Hepatocyte (in vitro differentiated cells): ENCODE data around the gene NR6A1. TPM values are rescaled to one million over a fixed set of nuclear protein-coding genes. Genes with fewer than 3 reads are reported as not detected.
A peak's percentile ranks its signal among the peaks of the same experiment; 100 is the strongest.

Experiments used
- DNase-seq: peaks from one replicate; pipeline ENCODE4 v3.0.0-alpha.2; 2016; ENCODE audit warnings: low spot score
- H2AFZ ChIP-seq: fragments of 200-600 bp; sonication (generic); 2 replicates; pipeline ENCODE4 v1.6.0; 2016; ENCODE audit warnings: antibody characterized with exemption, mild to moderate bottlenecking
- H3K27ac ChIP-seq: fragments of 200-600 bp; sonication (generic); 2 replicates; pipeline ENCODE4 v1.5.1; 2016; ENCODE audit warnings: mild to moderate bottlenecking
- H3K27me3 ChIP-seq: fragments of 200-600 bp; sonication (generic); 2 replicates; pipeline ENCODE4 v1.6.1; 2016
- H3K36me3 ChIP-seq: fragments of 200-600 bp; sonication (generic); replicated peaks from 2 replicates; pipeline ENCODE4 v1.5.1; 2016; ENCODE audit warnings: low read depth; ENCODE audit not compliant: insufficient read depth
- H3K4me1 ChIP-seq: fragments of 200-600 bp; sonication (generic); 2 replicates; pipeline ENCODE4 v1.5.1; 2016; ENCODE audit warnings: mild to moderate bottlenecking, moderate library complexity; ENCODE audit not compliant: insufficient read depth
- H3K4me2 ChIP-seq: fragments of 200-600 bp; sonication (generic); 2 replicates; pipeline ENCODE4 v1.6.0; 2016
- H3K4me3 ChIP-seq: fragments of 200-600 bp; sonication (generic); 2 replicates; pipeline ENCODE4 v1.5.1; 2016; ENCODE audit warnings: mild to moderate bottlenecking
- H3K79me2 ChIP-seq: fragments of 200-600 bp; sonication (generic); 2 replicates; pipeline ENCODE4 v1.6.0; 2017; ENCODE audit warnings: mild to moderate bottlenecking
- H3K9me2 ChIP-seq: fragments of 200-600 bp; sonication (generic); replicated peaks from 2 replicates; pipeline ENCODE4 v1.6.0; 2017; ENCODE audit warnings: mild to moderate bottlenecking; ENCODE audit not compliant: insufficient read depth
- H3K9me3 ChIP-seq: fragments of 200-600 bp; sonication (generic); 2 replicates; pipeline ENCODE4 v1.5.1; 2016; ENCODE audit warnings: low read depth, mild to moderate bottlenecking
- H4K20me1 ChIP-seq: fragments of 200-600 bp; sonication (generic); 2 replicates; pipeline ENCODE4 v1.6.0; 2016; ENCODE audit warnings: mild to moderate bottlenecking; ENCODE audit not compliant: insufficient read depth, poor library complexity, severe bottlenecking
- EZH2 ChIP-seq: fragments of 200-600 bp; sonication (generic); IDR thresholded peaks from 2 replicates; pipeline ENCODE4 v1.6.1; 2016; ENCODE audit warnings: antibody characterized with exemption, mild to moderate bottlenecking, borderline replicate concordance
- EZH2phosphoT487 ChIP-seq: fragments of 200-600 bp; sonication (generic); IDR thresholded peaks from one replicate; pipeline ENCODE4 v1.6.1; 2018; ENCODE audit warnings: antibody characterized with exemption, mild to moderate bottlenecking, low read depth, moderate library complexity; ENCODE audit not compliant: unreplicated experiment, severe bottlenecking
- WGBS: methylation state at CpG from one replicate; pipeline ENCODE4 v1.1.6; 2016; ENCODE audit warnings: low lambda C conversion rate; ENCODE audit errors: missing lambda C conversion rate; 5-methylcytosine and 5-hydroxymethylcytosine counted together
- polyA plus RNA-seq: library from polyadenylated mRNA; unstranded; fragments of >200 nt; fragmentation: Nextera tagmentation; extraction: Ambion mirVana; gene quantifications from 2 replicates; pipeline ENCODE4 v1.2.1, GENCODE V29; 2016
- total RNA-seq: library from RNA; depleted of rRNA; stranded (reverse); fragments of >200 nt; gene quantifications from 2 replicates; pipeline ENCODE4 v1.2.3, GENCODE V29; 2014
- TF ChIP-seq, protein P1 (sequence below): fragments of 200-600 bp; sonication (generic); IDR thresholded peaks from 2 replicates; pipeline ENCODE4 v1.5.1; 2016; ENCODE audit warnings: antibody characterized with exemption, mild to moderate bottlenecking; ENCODE audit not compliant: poor library complexity

The NR6A1 gene
- total and polyA plus RNA-seq, 2 experiments from 2014 or later, result 1.2 to 4.0 TPM

DNA sequence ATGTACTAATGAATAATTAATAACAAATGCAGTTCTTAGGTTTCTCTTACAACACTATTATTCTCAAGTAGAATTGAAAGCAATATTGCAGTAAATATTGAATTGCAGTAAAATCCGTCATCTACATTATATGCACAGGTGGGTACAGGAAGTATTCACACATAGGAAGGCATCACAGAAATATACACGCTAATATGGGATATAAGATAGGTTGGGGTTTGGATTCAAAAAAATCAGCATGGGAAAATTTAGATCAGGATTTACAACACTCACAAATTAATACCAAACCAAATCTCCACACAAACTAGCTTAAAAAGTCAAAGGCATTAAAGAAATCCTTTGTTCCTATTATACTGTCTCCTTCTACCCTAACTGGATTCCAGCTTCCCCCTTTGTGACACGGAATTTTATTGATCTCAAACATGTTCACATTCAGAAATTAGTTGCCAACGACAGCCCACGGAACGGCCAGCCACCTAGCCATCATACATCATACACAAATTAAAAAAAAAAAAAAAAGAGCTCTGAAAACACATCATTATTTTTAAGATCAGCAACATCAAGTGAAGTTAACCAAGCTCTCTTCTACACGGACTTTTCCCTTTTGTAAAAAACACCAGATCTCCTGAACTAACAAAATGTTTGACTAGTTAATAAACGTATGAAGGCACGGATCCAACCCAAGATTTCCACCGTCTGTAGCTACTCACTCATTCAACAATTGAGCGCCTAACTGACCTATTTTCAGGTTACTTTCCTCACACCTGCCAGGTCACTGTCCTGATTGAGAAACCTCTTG is 2.2 kb downstream of the NR6A1 start:
- Histone ChIP-seq H3K36me3 (no peaks in the 10 kb centered on the region), H3K27me3 (no peaks in the 10 kb centered on the region), H4K20me1 (peaks cover 11% of the 10 kb centered on the region), H3K4me3 (peak overlapping the region; percentile 88), H2AFZ (peak overlapping the region; percentile 38), H3K4me2 (peak overlapping the region; percentile 80), H3K27ac (peak overlapping the region; percentile 70), H3K4me1 (no peaks in the 10 kb centered on the region), H3K79me2 (peaks cover 48% of the 10 kb centered on the region), H3K9me2 (no peaks in the 10 kb centered on the region), H3K9me3 (no peaks in the 10 kb centered on the region)
- TF ChIP-seq EZH2phosphoT487 (no peak), EZH2 (no peak)
- TF ChIP-seq, protein P1, sequence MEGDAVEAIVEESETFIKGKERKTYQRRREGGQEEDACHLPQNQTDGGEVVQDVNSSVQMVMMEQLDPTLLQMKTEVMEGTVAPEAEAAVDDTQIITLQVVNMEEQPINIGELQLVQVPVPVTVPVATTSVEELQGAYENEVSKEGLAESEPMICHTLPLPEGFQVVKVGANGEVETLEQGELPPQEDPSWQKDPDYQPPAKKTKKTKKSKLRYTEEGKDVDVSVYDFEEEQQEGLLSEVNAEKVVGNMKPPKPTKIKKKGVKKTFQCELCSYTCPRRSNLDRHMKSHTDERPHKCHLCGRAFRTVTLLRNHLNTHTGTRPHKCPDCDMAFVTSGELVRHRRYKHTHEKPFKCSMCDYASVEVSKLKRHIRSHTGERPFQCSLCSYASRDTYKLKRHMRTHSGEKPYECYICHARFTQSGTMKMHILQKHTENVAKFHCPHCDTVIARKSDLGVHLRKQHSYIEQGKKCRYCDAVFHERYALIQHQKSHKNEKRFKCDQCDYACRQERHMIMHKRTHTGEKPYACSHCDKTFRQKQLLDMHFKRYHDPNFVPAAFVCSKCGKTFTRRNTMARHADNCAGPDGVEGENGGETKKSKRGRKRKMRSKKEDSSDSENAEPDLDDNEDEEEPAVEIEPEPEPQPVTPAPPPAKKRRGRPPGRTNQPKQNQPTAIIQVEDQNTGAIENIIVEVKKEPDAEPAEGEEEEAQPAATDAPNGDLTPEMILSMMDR, result no peak
- DNase-seq, result no peak
- WGBS, result 13% methylated on average over 11 of the region's 11 CpGs

DNA sequence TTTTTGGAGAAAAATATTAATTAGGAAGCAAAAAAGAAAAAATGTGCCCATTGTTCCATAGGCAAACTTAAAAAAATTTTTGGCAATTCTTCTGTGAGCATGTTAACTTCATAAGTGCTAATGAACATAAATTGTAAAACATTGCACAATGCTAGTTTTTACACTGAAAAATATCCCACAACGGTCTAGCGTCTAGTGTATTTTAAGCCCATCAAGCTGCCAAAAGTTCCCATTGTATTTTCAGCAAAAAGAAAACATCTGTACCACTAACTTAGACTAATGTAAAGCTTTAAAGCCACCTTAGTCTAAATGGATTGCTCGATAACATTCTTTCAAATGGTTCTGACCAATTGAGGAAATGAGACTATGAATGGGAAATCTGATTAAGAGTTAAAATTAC is 2.8 kb downstream of the NR6A1 start:
- no peak overlapping the region for H3K4me3 ChIP-seq
- no peak overlapping the region for H2AFZ ChIP-seq
- no peaks in the 10 kb centered on the region for H3K4me1 ChIP-seq
- no peaks in the 10 kb centered on the region for H3K9me2 ChIP-seq
- no peak for DNase-seq
- H4K20me1 ChIP-seq, result peaks cover 11% of the 10 kb centered on the region
- no peaks in the 10 kb centered on the region for H3K9me3 ChIP-seq
- H3K27ac ChIP-seq, result no peak overlapping the region
- H3K27me3 ChIP-seq, result no peaks in the 10 kb centered on the region
- peaks cover 53% of the 10 kb centered on the region for H3K79me2 ChIP-seq
- peak overlapping the region; percentile 80 for H3K4me2 ChIP-seq
- H3K36me3 ChIP-seq, result no peaks in the 10 kb centered on the region
- WGBS, result 56% methylated on average over 3 of the region's 3 CpGs
- TF ChIP-seq EZH2 (no peak), EZH2phosphoT487 (no peak)
- TF ChIP-seq, protein P1, result no peak

DNA sequence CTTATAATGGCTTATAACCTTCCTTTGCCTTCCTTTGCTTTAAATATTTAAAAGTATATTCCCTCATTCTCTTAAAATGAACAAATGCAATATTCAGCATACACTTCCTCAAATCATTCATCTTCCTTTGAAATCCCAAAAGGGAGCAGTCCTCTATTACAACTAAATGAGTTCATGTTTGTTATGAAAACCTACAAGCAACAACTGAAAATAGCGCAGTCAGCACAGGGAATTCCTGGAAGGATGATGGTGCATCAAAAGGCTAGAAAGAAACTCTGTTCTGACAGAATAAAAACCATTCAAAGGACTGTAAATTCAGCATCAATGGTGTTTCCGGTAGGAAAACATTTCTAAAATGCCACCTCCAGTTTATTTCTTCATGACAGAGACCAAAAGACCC is 3.3 kb downstream of the NR6A1 start:
- Histone ChIP-seq H3K36me3 (no peaks in the 10 kb centered on the region), H3K4me2 (no peak overlapping the region), H3K4me3 (no peak overlapping the region), H3K9me3 (no peaks in the 10 kb centered on the region), H3K9me2 (no peaks in the 10 kb centered on the region), H3K4me1 (no peaks in the 10 kb centered on the region), H4K20me1 (peaks cover 11% of the 10 kb centered on the region), H3K27me3 (no peaks in the 10 kb centered on the region), H2AFZ (no peak overlapping the region), H3K79me2 (peaks cover 58% of the 10 kb centered on the region), H3K27ac (no peak overlapping the region)
- TF ChIP-seq EZH2 (no peak), EZH2phosphoT487 (no peak)
- TF ChIP-seq, protein P1, result no peak
- 80% methylated on average over 2 of the region's 2 CpGs for WGBS
- no peak for DNase-seq
